Neural cell (in vitro differentiated cells): ENCODE data around the gene PLA2G4B. TPM values are rescaled to one million over a fixed set of nuclear protein-coding genes. Genes with fewer than 3 reads are reported as not detected.

Source experiments
- H2AFZ ChIP-seq: fragments of 200-600, 300-800 bp; sonication (generic), shearing (Covaris generic); 2 replicates; pipeline ENCODE4 v1.6.0; 2014; ENCODE audit warnings: low read depth, mild to moderate bottlenecking, antibody characterized with exemption, low read length, moderate library complexity
- H3F3A ChIP-seq: fragments of 200-600 bp; shearing (Covaris generic); 2 replicates; pipeline ENCODE4 v1.6.1; 2016; ENCODE audit warnings: mild to moderate bottlenecking, moderate library complexity, mixed read lengths, antibody characterized with exemption, low read length; ENCODE audit not compliant: insufficient read depth, poor library complexity, severe bottlenecking
- H3K27ac ChIP-seq: fragments of 200-600, 300-800 bp; sonication (generic), shearing (Covaris generic); 2 replicates; pipeline ENCODE4 v1.5.1; 2014; ENCODE audit warnings: mild to moderate bottlenecking, low read length, moderate library complexity
- H3K27me3 ChIP-seq: fragments of 300-800, 200-600 bp; sonication (generic), shearing (Covaris generic); 2 replicates; pipeline ENCODE4 v1.6.0; 2014; ENCODE audit warnings: mild to moderate bottlenecking, low read depth, low read length, moderate library complexity; ENCODE audit not compliant: insufficient read depth
- H3K36me3 ChIP-seq: fragments of 300-800, 200-600 bp; sonication (generic), shearing (Covaris generic); 2 replicates; pipeline ENCODE4 v1.5.1; 2014; ENCODE audit warnings: mild to moderate bottlenecking, antibody characterized with exemption, low read length, moderate library complexity; ENCODE audit not compliant: insufficient read depth
- H3K4me2 ChIP-seq: fragments of 300-800, 200-600 bp; sonication (generic), shearing (Covaris generic); 2 replicates; pipeline ENCODE4 v1.6.0; 2014; ENCODE audit warnings: mild to moderate bottlenecking, low read length
- H3K4me3 ChIP-seq: fragments of 300-800, 200-600 bp; sonication (generic), shearing (Covaris generic); 2 replicates; pipeline ENCODE4 v1.5.1; 2014; ENCODE audit warnings: mild to moderate bottlenecking, low read length, moderate library complexity
- H3K79me2 ChIP-seq: fragments of 200-600 bp; shearing (Covaris generic); replicated peaks from 2 replicates; pipeline ENCODE4 v1.6.0; 2014; ENCODE audit warnings: mild to moderate bottlenecking, low read length, moderate library complexity; ENCODE audit not compliant: insufficient read depth
- H3K9ac ChIP-seq: fragments of 300-800, 200-600 bp; sonication (generic), shearing (Covaris generic); 2 replicates; pipeline ENCODE4 v1.6.1; 2016; ENCODE audit warnings: mild to moderate bottlenecking, low read length, mixed read lengths
- H3K9me2 ChIP-seq: fragments of 200-600 bp; shearing (Covaris generic); 2 replicates; pipeline ENCODE4 v1.6.1; 2016; ENCODE audit warnings: mild to moderate bottlenecking, low read length, mixed read lengths; ENCODE audit not compliant: insufficient read depth
- H3K9me3 ChIP-seq: fragments of 200-600, 300-800 bp; sonication (generic), shearing (Covaris generic); 2 replicates; pipeline ENCODE4 v1.6.1; 2016; ENCODE audit warnings: mild to moderate bottlenecking, mixed run types, low read length, moderate library complexity, mixed read lengths
- H4K20me1 ChIP-seq: fragments of 200-600 bp; shearing (Covaris generic); 2 replicates; pipeline ENCODE4 v1.6.1; 2016; ENCODE audit warnings: mild to moderate bottlenecking, mixed run types; ENCODE audit not compliant: insufficient read depth
- EP300 ChIP-seq: fragments of 450-650 bp; conservative IDR thresholded peaks from 2 replicates; pipeline ENCODE4 v1.6.1; 2014; ENCODE audit warnings: antibody characterized with exemption, mild to moderate bottlenecking, moderate library complexity; ENCODE audit not compliant: poor library complexity, severe bottlenecking
- EZH2 ChIP-seq: fragments of 200-600, 300-800 bp; shearing (Covaris generic), sonication (generic); IDR thresholded peaks from 2 replicates; pipeline ENCODE4 v1.6.1; 2014; ENCODE audit warnings: antibody characterized with exemption, low read length, borderline replicate concordance, mild to moderate bottlenecking; ENCODE audit not compliant: insufficient read depth, poor library complexity, severe bottlenecking
- MXI1 ChIP-seq: fragments of 450-650 bp; conservative IDR thresholded peaks from 2 replicates; pipeline ENCODE4 v1.6.1; 2014; ENCODE audit warnings: antibody characterized with exemption, mild to moderate bottlenecking; ENCODE audit not compliant: poor library complexity, severe bottlenecking
- POLR2AphosphoS5 ChIP-seq: IDR thresholded peaks from 2 replicates; pipeline ENCODE4 v1.6.1; 2012
- RAD21 ChIP-seq: fragments of 450-650 bp; conservative IDR thresholded peaks from 2 replicates; pipeline ENCODE4 v1.6.1; 2014; ENCODE audit warnings: antibody characterized with exemption, mild to moderate bottlenecking, moderate library complexity
- REST ChIP-seq: IDR thresholded peaks from 2 replicates; pipeline ENCODE4 v1.6.1; 2012; ENCODE audit warnings: borderline replicate concordance
- SMC3 ChIP-seq: fragments of 450-650 bp; conservative IDR thresholded peaks from 2 replicates; pipeline ENCODE4 v1.6.1; 2014; ENCODE audit warnings: antibody characterized with exemption, mild to moderate bottlenecking, moderate library complexity; ENCODE audit not compliant: poor library complexity
- TAF1 ChIP-seq: IDR thresholded peaks from 2 replicates; pipeline ENCODE4 v1.6.1; 2012; ENCODE audit warnings: low read depth
- polyA plus RNA-seq: library from polyadenylated mRNA; depleted of rRNA; stranded (reverse); fragments of >200 nt; gene quantifications from 2 replicates; pipeline ENCODE4 v1.2.3, GENCODE V29; 2014
- TF ChIP-seq, protein P1 (sequence below): fragments of 450-650 bp; IDR thresholded peaks from 2 replicates; pipeline ENCODE4 v1.5.1; 2014; ENCODE audit warnings: antibody characterized with exemption, mild to moderate bottlenecking, moderate library complexity; ENCODE audit not compliant: poor library complexity, severe bottlenecking

The PLA2G4B gene
- polyA plus RNA-seq, 1 donor from 2014 or later, result 11.3 TPM

DNA sequence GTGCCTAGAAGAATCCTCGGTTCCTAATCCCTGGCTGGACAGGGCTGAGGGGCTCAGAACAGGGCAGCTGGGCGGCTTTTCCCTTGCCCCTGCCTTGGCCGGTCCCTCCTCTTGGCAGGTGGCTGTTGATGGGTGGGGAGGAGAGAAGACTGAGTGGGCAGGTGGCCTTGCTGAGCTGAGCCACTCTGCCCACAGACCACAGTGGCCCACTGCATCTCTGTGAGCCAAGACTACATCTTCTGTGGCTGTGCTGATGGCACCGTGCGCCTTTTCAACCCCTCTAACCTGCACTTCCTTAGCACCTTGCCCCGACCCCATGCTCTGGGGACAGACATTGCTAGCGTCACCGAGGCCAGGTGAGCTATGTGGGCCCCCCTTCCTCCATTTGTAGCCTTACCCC lies 25.2 kb upstream of the PLA2G4B start:
- Histone ChIP-seq H3K27ac (no peak overlapping the region), H3K27me3 (no peaks in the 10 kb centered on the region), H3K36me3 (peaks cover 7% of the 10 kb centered on the region), H3K4me3 (no peak overlapping the region), H3K79me2 (no peaks in the 10 kb centered on the region), H4K20me1 (no peaks in the 10 kb centered on the region), H3K4me2 (no peak overlapping the region), H3K9ac (no peak overlapping the region), H2AFZ (no peak overlapping the region), H3F3A (no peaks in the 10 kb centered on the region), H3K9me3 (no peaks in the 10 kb centered on the region), H3K9me2 (no peaks in the 10 kb centered on the region)
- TF ChIP-seq TAF1 (no peak), POLR2AphosphoS5 (no peak), EZH2 (no peak), REST (no peak), EP300 (no peak), SMC3 (no peak), RAD21 (no peak), MXI1 (no peak)
- TF ChIP-seq, protein P1, sequence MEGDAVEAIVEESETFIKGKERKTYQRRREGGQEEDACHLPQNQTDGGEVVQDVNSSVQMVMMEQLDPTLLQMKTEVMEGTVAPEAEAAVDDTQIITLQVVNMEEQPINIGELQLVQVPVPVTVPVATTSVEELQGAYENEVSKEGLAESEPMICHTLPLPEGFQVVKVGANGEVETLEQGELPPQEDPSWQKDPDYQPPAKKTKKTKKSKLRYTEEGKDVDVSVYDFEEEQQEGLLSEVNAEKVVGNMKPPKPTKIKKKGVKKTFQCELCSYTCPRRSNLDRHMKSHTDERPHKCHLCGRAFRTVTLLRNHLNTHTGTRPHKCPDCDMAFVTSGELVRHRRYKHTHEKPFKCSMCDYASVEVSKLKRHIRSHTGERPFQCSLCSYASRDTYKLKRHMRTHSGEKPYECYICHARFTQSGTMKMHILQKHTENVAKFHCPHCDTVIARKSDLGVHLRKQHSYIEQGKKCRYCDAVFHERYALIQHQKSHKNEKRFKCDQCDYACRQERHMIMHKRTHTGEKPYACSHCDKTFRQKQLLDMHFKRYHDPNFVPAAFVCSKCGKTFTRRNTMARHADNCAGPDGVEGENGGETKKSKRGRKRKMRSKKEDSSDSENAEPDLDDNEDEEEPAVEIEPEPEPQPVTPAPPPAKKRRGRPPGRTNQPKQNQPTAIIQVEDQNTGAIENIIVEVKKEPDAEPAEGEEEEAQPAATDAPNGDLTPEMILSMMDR, result no peak

DNA sequence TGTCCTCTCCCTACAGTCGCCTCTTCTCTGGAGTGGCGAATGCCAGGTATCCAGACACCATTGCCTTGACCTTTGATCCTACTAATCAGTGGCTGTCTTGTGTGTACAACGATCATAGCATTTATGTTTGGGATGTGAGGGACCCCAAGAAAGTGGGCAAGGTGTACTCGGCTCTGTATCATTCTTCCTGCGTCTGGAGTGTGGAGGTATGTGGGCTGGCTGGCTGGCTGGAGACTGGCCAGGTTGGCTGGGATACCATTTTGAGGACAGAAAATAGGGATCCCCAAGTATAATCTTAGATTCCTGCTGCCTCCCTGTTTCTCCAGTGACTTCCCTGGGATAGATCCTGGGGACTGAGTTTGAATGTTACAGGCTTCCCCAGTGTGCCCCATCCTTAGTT lies 24.1 kb upstream of the PLA2G4B start:
- H3K36me3 ChIP-seq, result peaks cover 7% of the 10 kb centered on the region
- H3K27me3 ChIP-seq, result no peaks in the 10 kb centered on the region
- no peaks in the 10 kb centered on the region for H3F3A ChIP-seq
- no peaks in the 10 kb centered on the region for H3K9me2 ChIP-seq
- no peaks in the 10 kb centered on the region for H3K79me2 ChIP-seq
- H3K9ac ChIP-seq, result no peak overlapping the region
- no peak overlapping the region for H3K27ac ChIP-seq
- H3K4me2 ChIP-seq, result no peak overlapping the region
- H2AFZ ChIP-seq, result no peak overlapping the region
- H3K9me3 ChIP-seq, result no peaks in the 10 kb centered on the region
- no peaks in the 10 kb centered on the region for H4K20me1 ChIP-seq
- TF ChIP-seq TAF1, result no peak
- no peak for TF ChIP-seq EZH2
- no peak for TF ChIP-seq SMC3
- no peak for TF ChIP-seq REST
- no peak for TF ChIP-seq RAD21
- no peak for TF ChIP-seq EP300
- TF ChIP-seq, protein P1, result no peak
- no peak for TF ChIP-seq POLR2AphosphoS5
- TF ChIP-seq MXI1, result no peak
- H3K4me3 ChIP-seq, result no peak overlapping the region
